Activated naive CD4-positive, alpha-beta T cell treated with anti-CD3 and anti-CD28 coated beads, Interleukin-2, amount 50 U/mL, for 16 hours (primary cell): Measurements from ENCODE around the gene SULF2.

Source experiments
- DNase-seq: peaks from one replicate; pipeline ENCODE4 v3.0.0-alpha.2; 2020

The SULF2 gene

GRCh38 chr20:47682028-47682783 is 103.1 kb downstream of the SULF2 start:
- no peak for DNase-seq

GRCh38 chr20:47680804-47681529 is 104.3 kb downstream of the SULF2 start:
- DNase-seq: no peak

- DNase-seq: no peak
These were observed 105.8 kb downstream of the SULF2 start for GRCh38 chr20:47679462-47679861.

- DNase-seq: no peak
These were observed 106.7 kb downstream of the SULF2 start for GRCh38 chr20:47678536-47678935.

- peak; percentile 69 for DNase-seq
These were observed 107.4 kb downstream of the SULF2 start for GRCh38 chr20:47677635-47678453.

- no peak for DNase-seq
These were observed 108.2 kb downstream of the SULF2 start for GRCh38 chr20:47676912-47677634.

- DNase-seq: no peak
These were observed 109.0 kb downstream of the SULF2 start for GRCh38 chr20:47676219-47676721.

- DNase-seq: no peak
These were observed 109.8 kb downstream of the SULF2 start for GRCh38 chr20:47675190-47676142.

GRCh38 chr20:47674686-47675085 is 110.6 kb downstream of the SULF2 start:
- no peak for DNase-seq

GRCh38 chr20:47674145-47674544 is 111.1 kb downstream of the SULF2 start:
- no peak for DNase-seq

GRCh38 chr20:47673671-47673955 is 111.7 kb downstream of the SULF2 start:
- no peak for DNase-seq

- no peak for DNase-seq
These were observed 112.2 kb downstream of the SULF2 start for GRCh38 chr20:47672886-47673670.

- DNase-seq: no peak
These were observed 113.1 kb downstream of the SULF2 start for GRCh38 chr20:47672166-47672565.

GRCh38 chr20:47670913-47671312 is 114.4 kb downstream of the SULF2 start:
- DNase-seq: no peak

GRCh38 chr20:47669927-47670890 is 115.1 kb downstream of the SULF2 start:
- DNase-seq: no peak

GRCh38 chr20:47669489-47669888 is 115.8 kb downstream of the SULF2 start:
- DNase-seq: no peak

- no peak for DNase-seq
These were observed 116.2 kb downstream of the SULF2 start for GRCh38 chr20:47669152-47669425.

GRCh38 chr20:47668313-47669151 is 116.7 kb downstream of the SULF2 start:
- DNase-seq: no peak
